Activated naive CD8-positive, alpha-beta T cell treated with anti-CD3 and anti-CD28 coated beads, Interleukin-2, amount 50 U/mL, for 24 hours (primary cell): ENCODE measurements around the gene FZD10.

Experiments used
- ATAC-seq: fragments of 150-1000 bp; cut with Tn5 transposase; one replicate; pipeline ENCODE4 v1.10.0; 2021
- DNase-seq: peaks from one replicate; pipeline ENCODE4 v3.0.0; 2021
- H3K27ac Mint-ChIP-seq: one replicate; pipeline ENCODE4 v1.8.0; 2021; ENCODE audit warnings: mild to moderate bottlenecking, mixed read lengths
- H3K27me3 Mint-ChIP-seq: one replicate; pipeline ENCODE4 v1.8.0; 2021; ENCODE audit warnings: mixed read lengths
- H3K36me3 Mint-ChIP-seq: one replicate; pipeline ENCODE4 v1.8.0; 2021; ENCODE audit warnings: low read depth, mixed read lengths
- H3K4me1 Mint-ChIP-seq: one replicate; pipeline ENCODE4 v1.8.0; 2021; ENCODE audit warnings: mixed read lengths
- H3K4me3 Mint-ChIP-seq: one replicate; pipeline ENCODE4 v1.8.0; 2021; ENCODE audit warnings: mild to moderate bottlenecking, moderate library complexity, mixed read lengths
- H3K9me3 Mint-ChIP-seq: one replicate; pipeline ENCODE4 v1.8.0; 2021; ENCODE audit warnings: mixed read lengths

Gene FZD10

DNA sequence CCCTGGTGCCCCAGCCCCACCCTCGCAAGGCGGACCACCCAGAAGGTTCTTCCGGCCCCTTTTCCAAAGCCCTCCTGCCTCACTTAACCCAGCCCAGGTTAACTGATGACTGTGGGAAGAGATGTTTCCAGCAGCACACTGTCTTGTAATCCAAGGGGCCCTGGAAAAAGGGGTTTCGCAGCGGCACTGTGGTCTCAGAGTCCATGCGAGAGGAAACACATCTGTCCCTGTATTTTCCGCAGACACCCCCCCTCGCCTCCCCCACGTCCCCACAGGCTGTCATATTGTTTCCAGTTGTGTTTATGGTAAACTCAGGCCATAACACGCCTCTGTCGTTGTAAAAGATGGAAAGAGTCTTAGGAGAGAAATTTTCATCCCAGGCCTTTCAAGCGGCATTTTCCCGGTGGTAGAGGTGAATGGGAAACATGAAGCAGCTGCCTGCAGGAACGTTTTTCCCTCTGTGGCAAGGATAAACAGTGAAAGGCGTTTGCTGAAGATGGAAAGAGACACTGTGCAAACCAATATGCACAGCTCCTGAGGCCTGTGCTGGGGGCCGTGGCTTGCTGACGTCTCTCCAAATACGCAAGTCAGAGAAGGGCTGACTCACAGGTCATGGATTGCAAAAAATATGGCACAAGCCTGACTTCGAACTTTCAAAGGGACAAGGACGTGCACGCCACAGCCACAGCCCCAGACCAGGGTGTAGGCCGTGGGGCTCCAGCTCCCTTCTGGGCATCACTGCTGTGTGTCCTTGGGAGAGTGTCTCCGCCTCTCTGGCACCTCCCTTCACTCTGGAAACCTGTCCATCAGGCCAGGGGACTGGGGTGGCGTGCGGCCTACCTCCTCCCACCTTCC, 22.5 kb upstream of the FZD10 start:
- Mint-ChIP-seq H3K36me3 (no peaks in the 10 kb centered on the region), H3K27me3 (peaks cover 2% of the 10 kb centered on the region), H3K4me1 (no peaks in the 10 kb centered on the region), H3K9me3 (peaks cover 7% of the 10 kb centered on the region), H3K4me3 (no peak overlapping the region), H3K27ac (no peak overlapping the region)
- ATAC-seq (no peak), DNase-seq (no peak)

DNA sequence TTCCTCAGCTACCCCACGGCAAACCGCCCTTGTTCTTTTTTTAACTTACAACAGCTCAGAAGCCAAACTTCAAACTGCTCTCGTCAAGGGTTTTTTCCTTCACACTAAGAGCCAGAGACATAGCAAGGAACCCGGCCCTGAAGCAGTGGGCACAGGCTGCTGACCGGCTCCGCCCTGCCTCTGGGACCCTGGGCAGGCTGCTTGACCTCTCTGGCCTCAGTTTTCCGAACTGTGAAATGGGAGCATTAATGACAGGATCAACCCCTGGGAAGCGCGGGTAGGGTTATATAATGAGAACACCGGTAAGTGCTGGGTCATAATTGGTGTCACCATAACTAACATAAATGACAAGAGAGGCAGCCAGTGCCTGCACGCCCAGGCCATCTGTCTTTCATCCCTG, 21.2 kb upstream of the FZD10 start:
- Mint-ChIP-seq H3K27ac (no peak overlapping the region), H3K36me3 (no peaks in the 10 kb centered on the region), H3K27me3 (peaks cover 2% of the 10 kb centered on the region), H3K4me1 (no peaks in the 10 kb centered on the region), H3K9me3 (no peaks in the 10 kb centered on the region), H3K4me3 (no peak overlapping the region)
- ATAC-seq (no peak), DNase-seq (no peak)

DNA sequence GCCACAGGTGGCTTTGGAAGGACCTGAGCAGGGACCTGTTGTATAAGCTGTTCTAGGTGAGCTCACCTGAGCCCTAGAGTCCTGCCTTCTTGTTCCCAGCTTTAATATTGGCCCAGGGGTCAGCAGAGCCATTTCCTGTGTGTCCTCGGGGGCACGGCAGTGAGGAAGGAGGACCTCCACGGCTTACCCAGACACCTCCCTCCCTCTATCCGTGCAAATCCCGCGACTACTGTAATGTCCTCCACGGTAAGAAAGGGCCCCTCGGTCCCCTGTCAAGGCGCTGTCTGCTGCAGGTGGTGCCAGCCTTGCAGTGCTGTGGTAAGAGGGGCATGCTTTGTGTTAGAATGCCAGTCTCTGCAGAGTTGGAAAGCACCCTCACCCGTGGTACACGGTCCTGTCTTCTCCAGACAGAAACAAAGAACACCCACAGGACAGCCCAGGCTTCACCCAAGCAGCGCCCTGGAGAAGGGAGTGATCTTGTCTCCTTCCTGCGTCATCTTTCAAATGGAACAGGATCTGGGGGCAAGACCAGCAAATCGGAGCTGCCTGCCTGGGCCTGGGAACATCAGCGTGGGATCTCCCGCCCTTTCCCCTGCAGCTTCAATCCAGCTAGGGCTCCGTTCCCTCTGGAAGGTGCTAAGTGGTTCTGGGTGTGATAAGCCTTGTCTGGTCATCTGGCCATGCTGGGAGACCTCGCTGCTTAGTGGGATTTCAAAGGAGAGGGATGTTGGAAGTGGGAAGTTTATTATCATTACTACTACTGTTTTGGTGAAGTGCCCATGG, 20.2 kb upstream of the FZD10 start:
- no peaks in the 10 kb centered on the region for H3K4me1 Mint-ChIP-seq
- H3K36me3 Mint-ChIP-seq: no peaks in the 10 kb centered on the region
- H3K9me3 Mint-ChIP-seq: no peaks in the 10 kb centered on the region
- H3K4me3 Mint-ChIP-seq: no peak overlapping the region
- H3K27me3 Mint-ChIP-seq: peaks cover 2% of the 10 kb centered on the region
- H3K27ac Mint-ChIP-seq: no peak overlapping the region
- no peak for ATAC-seq
- no peak for DNase-seq

DNA sequence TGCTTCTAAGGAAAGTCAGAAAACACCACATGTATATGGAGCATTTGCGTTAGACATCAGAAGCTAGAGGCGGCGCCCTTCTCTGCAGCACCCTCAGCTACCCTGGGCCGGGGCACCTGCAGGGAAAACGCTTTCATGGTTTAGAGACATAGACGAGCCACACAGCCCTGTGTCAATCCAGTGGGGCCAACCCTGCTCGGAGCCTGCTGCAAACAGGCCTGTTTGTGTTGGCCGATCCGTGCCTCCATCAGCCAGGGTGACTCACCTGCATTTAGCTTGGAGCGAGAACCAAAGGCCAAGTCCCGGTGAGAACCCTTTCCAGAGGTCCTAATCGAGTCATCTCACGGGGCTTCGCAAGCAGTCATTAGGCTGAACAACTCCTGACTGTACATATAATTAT, 19.5 kb upstream of the FZD10 start:
- no peak for ATAC-seq
- Mint-ChIP-seq H3K27me3 (peaks cover 2% of the 10 kb centered on the region), H3K4me3 (no peak overlapping the region)

DNA sequence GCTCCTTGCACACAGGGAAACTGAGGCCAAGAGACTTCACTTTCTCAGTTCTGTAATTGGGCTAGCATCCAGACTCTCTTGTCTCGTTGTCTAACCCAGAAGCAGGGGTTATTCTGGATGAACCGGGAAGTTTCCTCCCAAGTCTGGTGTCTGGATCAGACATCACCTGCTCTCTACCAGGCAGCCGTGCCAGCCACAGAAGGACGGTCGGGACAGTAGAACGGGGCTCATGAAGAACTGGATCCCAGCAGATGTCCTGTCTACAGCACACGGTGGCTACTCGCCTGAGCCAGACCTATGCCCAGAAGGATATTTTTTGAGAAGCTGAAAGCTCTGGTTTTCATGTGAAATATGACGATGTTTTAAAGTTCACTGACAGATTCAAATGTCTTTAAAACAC, 19.1 kb upstream of the FZD10 start:
- no peak for ATAC-seq
- DNase-seq: no peak
- no peak overlapping the region for H3K4me3 Mint-ChIP-seq
- no peaks in the 10 kb centered on the region for H3K9me3 Mint-ChIP-seq
- peaks cover 2% of the 10 kb centered on the region for H3K27me3 Mint-ChIP-seq
- no peaks in the 10 kb centered on the region for H3K36me3 Mint-ChIP-seq
- no peaks in the 10 kb centered on the region for H3K4me1 Mint-ChIP-seq
- no peak overlapping the region for H3K27ac Mint-ChIP-seq

More for the DNA sequence above, 19.5 kb upstream of the FZD10 start:
- Mint-ChIP-seq H3K9me3 (no peaks in the 10 kb centered on the region), H3K36me3 (no peaks in the 10 kb centered on the region), H3K27ac (no peak overlapping the region), H3K4me1 (no peaks in the 10 kb centered on the region)
- DNase-seq: no peak

DNA sequence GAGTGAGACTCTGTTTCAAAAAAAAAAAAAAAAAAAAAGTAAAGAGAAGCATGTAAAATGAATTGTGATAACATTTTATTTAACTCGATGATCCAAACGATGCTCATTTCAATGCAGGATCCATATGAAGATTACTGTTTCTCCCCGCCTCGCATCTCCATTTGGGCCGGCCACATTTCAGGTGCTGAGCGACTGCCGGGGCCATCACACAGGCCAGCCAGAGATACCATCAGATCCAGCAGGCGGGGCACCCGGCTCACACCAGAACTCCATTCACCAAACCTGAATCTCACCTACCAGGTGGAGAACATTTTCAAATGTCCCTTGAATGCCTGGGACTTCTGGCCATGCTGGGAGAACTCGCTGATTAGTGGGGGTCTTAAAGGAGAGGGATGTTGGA, 18.0 kb upstream of the FZD10 start:
- H3K36me3 Mint-ChIP-seq: no peaks in the 10 kb centered on the region
- H3K4me1 Mint-ChIP-seq: no peaks in the 10 kb centered on the region
- no peaks in the 10 kb centered on the region for H3K9me3 Mint-ChIP-seq
- DNase-seq (no peak), ATAC-seq (no peak)
- H3K27me3 Mint-ChIP-seq: peaks cover 2% of the 10 kb centered on the region
- no peak overlapping the region for H3K27ac Mint-ChIP-seq
- no peak overlapping the region for H3K4me3 Mint-ChIP-seq

DNA sequence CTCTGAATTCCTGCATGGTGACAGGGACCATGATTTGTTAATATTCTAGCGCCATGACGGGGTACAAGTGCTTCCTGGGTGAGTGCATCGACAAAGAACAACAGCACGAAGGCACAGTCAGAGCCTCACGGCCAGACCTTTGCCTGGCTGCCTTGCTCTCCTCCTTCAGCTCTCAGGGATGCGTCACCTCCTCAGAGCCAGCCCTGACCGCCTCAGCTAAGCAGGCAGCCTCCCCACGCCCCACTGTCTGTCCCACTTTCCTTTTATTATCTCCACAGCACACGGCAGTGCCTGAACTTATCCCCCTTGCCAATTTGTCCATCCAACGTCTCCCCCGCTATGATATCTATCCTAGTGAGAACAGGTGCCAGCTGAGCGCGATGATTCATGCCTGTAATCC, 16.5 kb upstream of the FZD10 start:
- no peak for ATAC-seq
- Mint-ChIP-seq H3K4me1 (no peaks in the 10 kb centered on the region), H3K27ac (no peak overlapping the region), H3K36me3 (no peaks in the 10 kb centered on the region), H3K4me3 (no peak overlapping the region), H3K27me3 (peaks cover 2% of the 10 kb centered on the region), H3K9me3 (no peaks in the 10 kb centered on the region)
- DNase-seq: no peak

DNA sequence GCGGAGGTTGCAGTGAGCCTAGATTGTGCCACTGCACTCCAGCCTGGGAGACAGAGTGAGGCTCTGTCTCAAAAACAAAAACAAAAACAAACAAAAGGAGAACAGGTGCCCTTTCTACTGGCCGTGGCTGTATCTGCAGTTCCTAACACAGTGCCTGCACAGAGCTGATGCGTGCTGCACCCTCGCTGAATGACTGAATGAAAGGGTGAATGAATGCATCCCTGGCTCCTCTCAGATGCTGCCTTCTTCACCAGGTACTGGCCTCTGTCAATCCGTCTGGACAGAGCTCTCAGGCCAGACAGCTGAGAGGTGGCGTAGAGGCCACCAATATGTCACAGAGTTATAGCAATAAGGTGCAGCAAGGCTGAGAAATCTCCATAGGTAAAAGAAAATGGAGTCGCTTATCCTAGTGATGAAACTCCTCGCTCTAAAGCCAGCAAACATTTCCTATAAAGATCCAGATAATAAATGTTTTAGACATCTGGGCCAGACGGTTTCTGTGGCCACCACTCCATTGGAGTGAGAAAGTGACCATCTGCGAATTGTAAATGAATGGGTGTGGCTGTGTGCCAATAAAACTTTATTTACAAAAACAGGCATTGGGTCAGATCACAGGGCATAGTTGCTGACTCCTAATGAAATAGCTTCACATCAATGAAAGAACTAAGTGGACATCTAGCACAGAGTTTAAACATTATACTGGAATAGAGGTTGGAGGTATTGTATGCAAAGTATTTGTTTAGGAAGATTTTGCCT, 15.9 kb upstream of the FZD10 start:
- Mint-ChIP-seq H3K4me1 (no peaks in the 10 kb centered on the region), H3K27me3 (peaks cover 2% of the 10 kb centered on the region), H3K36me3 (no peaks in the 10 kb centered on the region), H3K27ac (no peak overlapping the region), H3K9me3 (no peaks in the 10 kb centered on the region), H3K4me3 (no peak overlapping the region)
- ATAC-seq (no peak), DNase-seq (no peak)

DNA sequence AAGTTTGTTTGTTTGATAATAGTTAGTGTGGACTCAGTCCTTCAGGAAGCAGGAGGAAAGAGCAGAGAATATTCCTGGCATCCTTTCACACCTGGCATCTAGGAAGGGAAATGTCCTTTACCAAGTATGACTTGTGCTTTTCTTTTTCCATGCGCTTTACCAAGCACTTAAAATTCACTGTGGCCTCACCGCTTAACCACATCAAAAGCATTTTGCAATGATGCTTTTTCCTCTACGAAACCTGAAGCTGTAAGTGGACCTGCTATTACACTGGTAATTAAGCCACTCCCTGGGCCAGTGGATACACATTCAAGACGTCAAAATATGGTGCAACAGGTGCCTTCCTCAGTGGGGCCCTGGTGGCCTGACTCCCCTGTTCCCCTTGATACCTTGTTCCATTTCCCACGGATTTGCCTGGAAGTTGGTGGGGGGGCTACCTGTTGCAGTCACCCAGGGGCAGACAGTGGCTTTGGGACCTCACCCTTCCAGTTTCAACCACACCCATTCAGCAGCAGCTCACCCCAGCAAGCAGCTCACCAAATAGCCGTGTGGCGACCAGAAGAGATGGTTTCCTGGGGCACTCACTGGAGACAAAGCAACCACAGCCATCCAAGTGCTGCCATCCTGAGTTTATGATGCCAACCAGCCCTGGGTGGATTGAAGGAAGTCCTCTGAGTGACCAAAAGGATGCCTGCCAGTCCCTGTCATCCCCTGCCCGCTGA, 14.2 kb upstream of the FZD10 start:
- no peak for ATAC-seq
- Mint-ChIP-seq H3K4me3 (no peak overlapping the region), H3K36me3 (no peaks in the 10 kb centered on the region), H3K9me3 (no peaks in the 10 kb centered on the region), H3K4me1 (no peaks in the 10 kb centered on the region), H3K27me3 (peaks cover 2% of the 10 kb centered on the region), H3K27ac (no peak overlapping the region)
- DNase-seq: no peak

DNA sequence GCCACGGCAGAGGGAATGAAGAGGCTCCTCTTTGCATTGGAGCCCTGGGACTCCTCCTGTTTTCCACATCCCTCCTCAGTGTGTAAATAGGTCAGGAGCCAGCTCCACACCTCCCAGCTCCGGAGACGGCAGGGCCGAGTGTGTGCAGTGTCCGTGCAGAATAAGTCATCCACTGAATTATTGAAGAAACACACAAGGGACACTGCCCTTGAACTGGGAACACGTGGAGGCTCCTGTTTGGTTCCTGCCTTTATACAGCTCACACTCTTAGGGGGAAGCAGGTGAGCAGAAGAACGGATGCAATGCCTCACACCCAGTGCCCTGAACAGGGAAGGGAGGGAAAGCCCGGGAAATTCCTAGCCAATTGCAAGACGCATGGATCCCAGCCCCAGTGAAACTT, 10.4 kb upstream of the FZD10 start:
- no peaks in the 10 kb centered on the region for H3K36me3 Mint-ChIP-seq
- peaks cover 17% of the 10 kb centered on the region for H3K27me3 Mint-ChIP-seq
- H3K4me3 Mint-ChIP-seq: no peak overlapping the region
- DNase-seq (no peak), ATAC-seq (no peak)
- no peaks in the 10 kb centered on the region for H3K9me3 Mint-ChIP-seq
- no peaks in the 10 kb centered on the region for H3K4me1 Mint-ChIP-seq
- no peak overlapping the region for H3K27ac Mint-ChIP-seq

DNA sequence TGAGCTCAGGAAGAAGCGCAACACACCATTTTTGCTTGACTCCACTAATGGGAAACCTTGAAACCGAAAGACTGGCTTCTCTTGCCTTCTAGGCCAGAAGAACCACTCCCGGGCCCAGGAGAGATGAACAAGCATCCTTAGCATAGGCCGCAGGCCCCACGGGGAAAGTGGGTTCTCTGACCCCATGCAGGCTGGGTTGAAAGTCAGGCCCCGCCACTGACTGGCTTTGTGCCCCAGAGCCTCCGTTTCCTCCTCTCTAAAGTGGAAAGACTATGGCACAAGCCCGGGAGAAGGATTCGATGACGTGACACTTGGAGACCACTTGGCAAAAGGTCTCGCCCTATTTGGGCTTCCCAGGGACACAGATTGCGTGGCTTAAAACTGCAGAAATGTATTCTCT, 9.9 kb upstream of the FZD10 start:
- Mint-ChIP-seq H3K27me3 (peaks cover 22% of the 10 kb centered on the region), H3K4me1 (no peaks in the 10 kb centered on the region), H3K36me3 (no peaks in the 10 kb centered on the region)

DNA sequence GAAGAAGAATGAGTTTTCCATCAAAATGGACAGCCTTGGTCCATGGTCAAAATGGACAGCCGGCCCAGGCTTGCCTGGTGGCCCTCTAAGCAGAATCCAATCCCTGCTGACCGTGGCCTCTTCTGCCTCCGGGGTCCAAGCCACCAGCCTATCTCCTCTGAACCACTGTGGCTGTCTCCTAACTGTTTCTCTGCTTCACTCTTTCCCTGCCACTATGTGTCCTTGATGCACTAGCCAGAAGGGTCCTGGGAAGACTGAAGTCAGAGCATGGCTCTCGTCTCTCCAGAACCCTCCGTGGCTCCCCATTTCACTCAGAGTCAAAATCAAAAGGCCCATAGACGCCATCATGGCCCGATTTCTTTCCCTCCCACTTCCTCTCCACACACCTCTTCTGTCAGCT, 8.5 kb upstream of the FZD10 start:
- Mint-ChIP-seq H3K27me3 (peaks cover 22% of the 10 kb centered on the region), H3K4me1 (no peaks in the 10 kb centered on the region), H3K9me3 (no peaks in the 10 kb centered on the region), H3K36me3 (no peaks in the 10 kb centered on the region), H3K27ac (no peak overlapping the region), H3K4me3 (no peak overlapping the region)
- no peak for DNase-seq
- ATAC-seq: no peak

More for the DNA sequence above, 9.9 kb upstream of the FZD10 start:
- no peak overlapping the region for H3K4me3 Mint-ChIP-seq
- no peak for ATAC-seq
- H3K27ac Mint-ChIP-seq: no peak overlapping the region
- DNase-seq: no peak
- no peaks in the 10 kb centered on the region for H3K9me3 Mint-ChIP-seq

DNA sequence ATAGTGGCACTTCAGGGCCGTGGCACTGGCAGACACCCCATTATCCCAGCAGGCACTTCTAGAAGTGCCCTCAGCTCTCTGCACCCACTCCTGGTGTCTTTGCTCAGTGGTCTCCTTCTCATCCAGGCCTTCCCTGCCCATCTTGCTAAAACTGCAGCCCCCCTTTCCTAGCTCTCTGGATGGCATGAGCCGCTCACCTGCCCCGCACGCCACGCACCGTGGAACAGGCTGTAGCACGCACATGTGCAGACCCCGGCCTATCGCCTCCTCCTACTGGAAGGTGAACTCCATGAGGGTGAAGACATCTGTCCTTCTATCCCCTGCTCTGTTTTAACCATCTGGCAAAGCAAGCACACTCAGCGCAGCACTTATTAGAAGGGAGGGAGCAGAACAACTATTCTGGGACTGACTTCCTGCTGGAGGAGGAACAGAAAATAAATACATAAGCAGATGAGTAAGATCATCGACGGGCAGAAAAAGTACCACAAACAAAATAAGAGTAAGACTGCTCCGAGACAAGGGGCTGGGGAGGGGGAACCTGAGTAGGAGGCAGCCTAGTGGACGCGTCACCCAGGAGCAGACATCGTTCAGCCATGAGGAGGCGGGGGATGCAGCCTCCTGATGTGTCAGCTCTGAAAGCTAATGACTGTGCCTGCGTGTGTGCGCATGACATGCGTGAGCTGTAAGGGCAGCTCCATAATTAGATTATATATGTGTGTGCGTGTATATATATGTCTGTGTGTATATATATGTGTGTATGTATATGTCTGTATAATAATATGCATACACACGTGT, 7.8 kb upstream of the FZD10 start:
- peaks cover 22% of the 10 kb centered on the region for H3K27me3 Mint-ChIP-seq
- no peaks in the 10 kb centered on the region for H3K9me3 Mint-ChIP-seq
- H3K27ac Mint-ChIP-seq: no peak overlapping the region
- no peak for ATAC-seq
- no peak for DNase-seq
- H3K4me1 Mint-ChIP-seq: no peaks in the 10 kb centered on the region
- no peak overlapping the region for H3K4me3 Mint-ChIP-seq
- no peaks in the 10 kb centered on the region for H3K36me3 Mint-ChIP-seq
